HepG2 (cell line): ENCODE data around the gene RPS10. TPM values are rescaled to one million over a fixed set of nuclear protein-coding genes. Genes with fewer than 3 reads are reported as not detected.

Experiments used
- ATM ChIP-seq: fragments of 450-650 bp; IDR thresholded peaks from 2 replicates; pipeline ENCODE4 v1.7.1; 2017; ENCODE audit warnings: mild to moderate bottlenecking, borderline replicate concordance
- BCL6 ChIP-seq: IDR thresholded peaks from 2 replicates; pipeline ENCODE4 v1.6.1; 2016; ENCODE audit warnings: missing genetic modification reagents, missing compliant biosample characterization
- HNRNPL ChIP-seq: fragments of 200-400 bp; formaldehyde crosslinking; IDR thresholded peaks from 2 replicates; pipeline ENCODE4 v1.6.1; 2017; ENCODE audit warnings: mild to moderate bottlenecking, low read depth, low read length
- MXD4 ChIP-seq: IDR thresholded peaks from 2 replicates; pipeline ENCODE4 v1.6.1; 2016; ENCODE audit warnings: mild to moderate bottlenecking, missing biosample characterization, missing genetic modification reagents
- POLR2G ChIP-seq: fragments of 200-400 bp; formaldehyde crosslinking; IDR thresholded peaks from 2 replicates; pipeline ENCODE4 v1.6.1; 2018; ENCODE audit warnings: mild to moderate bottlenecking, low read depth, low read length, moderate library complexity
- RFX5 ChIP-seq: IDR thresholded peaks from 2 replicates; pipeline ENCODE4 v1.6.1; 2011; ENCODE audit warnings: low read depth, low read length, improper control_type of control experiment
- RNF2 ChIP-seq: fragments of 450-650 bp; conservative IDR thresholded peaks from 2 replicates; pipeline ENCODE4 v1.6.1; 2016; ENCODE audit warnings: low read depth
- ZKSCAN8 ChIP-seq: IDR thresholded peaks from 2 replicates; pipeline ENCODE4 v1.6.1; 2016; ENCODE audit warnings: borderline replicate concordance, missing genetic modification reagents, missing compliant biosample characterization
- ZMYM4 ChIP-seq: sonication (generic); formaldehyde crosslinking; IDR thresholded peaks from 2 replicates; pipeline ENCODE4 v1.8.1; 2023; ENCODE audit warnings: mild to moderate bottlenecking, missing genetic modification reagents
- ZNF550 ChIP-seq: sonication (generic); formaldehyde crosslinking; IDR thresholded peaks from 2 replicates; pipeline ENCODE4 v1.4.0; 2020; ENCODE audit warnings: mild to moderate bottlenecking, missing genetic modification reagents, borderline replicate concordance
- polyA plus RNA-seq, 8 experiments: library from polyadenylated mRNA; depleted of rRNA in 3 of 8; stranded (reverse) in 7 of 8; unstranded in 1 of 8; fragments of >200 nt; fragmentation: Illumina TruSeq in 4 of 8; extraction: Trizol in 4 of 8; gene quantifications; 2 replicates each; pipeline versions ENCODE4 v1.2.1 to v1.2.3, GENCODE V29; 2011 to 2016; ENCODE audit warnings: low read depth in 4 of 8, missing spikeins in 1 of 8, mixed read lengths in 1 of 8; ENCODE audit not compliant: insufficient read depth in 1 of 8
- total RNA-seq, 5 experiments: library from RNA; depleted of rRNA; stranded (reverse); fragments of >200 nt; fragmentation: Illumina TruSeq; extraction: Trizol; gene quantifications; 2 replicates each; pipeline ENCODE4 v1.2.3, GENCODE V29; 2016; ENCODE audit warnings: low read depth in 1 of 5
- TF ChIP-seq, protein P1 (sequence below): sonication (generic); formaldehyde crosslinking; IDR thresholded peaks from 2 replicates; pipeline ENCODE4 v1.5.1; 2020; ENCODE audit warnings: missing genetic modification reagents, mild to moderate bottlenecking, borderline replicate concordance
- TF ChIP-seq, protein P2 (sequence below): sonication (generic); formaldehyde crosslinking; IDR thresholded peaks from 2 replicates; pipeline ENCODE4 v1.4.0; 2020; ENCODE audit warnings: missing genetic modification reagents, mild to moderate bottlenecking, borderline replicate concordance
- TF ChIP-seq, protein P3 (sequence below): sonication (generic); formaldehyde crosslinking; IDR thresholded peaks from 2 replicates; pipeline ENCODE4 v1.4.0; 2020; ENCODE audit warnings: low read depth, missing genetic modification reagents

The RPS10 gene
- total and polyA plus RNA-seq, 2 of the 13 experiments (the other 11 are each of a cell fraction or from before 2014, with no cell fraction given): 2,909 to 4,648 TPM

DNA sequence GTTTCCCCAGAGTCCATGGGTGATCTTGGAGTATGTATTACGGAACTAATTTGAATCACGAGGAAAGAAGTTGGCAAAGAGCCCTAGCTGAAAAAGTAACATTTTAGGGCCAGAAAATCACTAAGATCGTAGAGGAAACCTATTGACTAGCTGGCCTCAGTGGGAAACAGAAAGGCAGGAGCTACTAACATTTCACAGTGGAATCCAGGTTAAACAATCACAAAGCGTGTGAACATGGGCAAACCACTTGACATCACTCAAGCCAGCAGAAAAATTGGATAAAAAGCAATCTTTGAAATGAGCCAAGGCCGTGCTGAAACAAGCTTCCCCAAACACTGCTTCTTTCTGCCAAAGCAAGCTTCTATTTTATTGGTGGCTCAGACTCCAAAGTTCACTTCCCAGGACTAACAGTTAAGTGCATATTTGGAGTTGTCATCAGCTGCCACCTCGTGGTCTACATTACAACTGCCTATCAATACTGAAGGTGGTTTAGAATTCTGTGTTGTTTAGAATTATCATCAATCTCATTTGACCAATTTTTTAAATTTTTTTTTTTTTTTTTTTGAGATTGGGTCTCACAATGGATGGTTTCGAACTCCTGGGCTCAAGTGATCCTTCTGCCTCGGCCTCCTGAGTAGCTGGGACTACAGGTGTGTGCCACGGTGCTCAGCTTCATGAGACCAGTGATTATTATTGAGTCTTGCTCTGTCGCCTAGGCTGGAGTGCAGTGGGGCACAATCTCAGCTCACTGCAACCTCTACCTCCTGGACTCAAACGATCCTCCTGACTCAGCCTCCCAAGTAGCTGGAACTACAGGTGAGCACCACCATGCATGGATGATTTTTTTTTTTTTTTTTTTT, 10.6 kb downstream of the RPS10 start (continued):
- TF ChIP-seq ATM: no peak
- no peak for TF ChIP-seq ZNF550 (CRISPR knock-in tag)
- no peak; the same call in 1 of the 2 replicates for TF ChIP-seq BCL6 (CRISPR knock-in tag)
- peak; percentile 41; the same call in 1 of the 2 replicates for TF ChIP-seq MXD4 (CRISPR knock-in tag)
- peak; percentile 69; the same call in 1 of the 2 replicates for TF ChIP-seq ZKSCAN8 (CRISPR knock-in tag)
- no peak for TF ChIP-seq RNF2
- peak; percentile 45; the same call in 1 of the 2 replicates for TF ChIP-seq ZMYM4
- peak; percentile 49; the same call in 1 of the 2 replicates for TF ChIP-seq POLR2G
- no peak for TF ChIP-seq HNRNPL
- TF ChIP-seq RFX5: peak; percentile 17; the same call in 1 of the 2 replicates
- TF ChIP-seq, protein P1, sequence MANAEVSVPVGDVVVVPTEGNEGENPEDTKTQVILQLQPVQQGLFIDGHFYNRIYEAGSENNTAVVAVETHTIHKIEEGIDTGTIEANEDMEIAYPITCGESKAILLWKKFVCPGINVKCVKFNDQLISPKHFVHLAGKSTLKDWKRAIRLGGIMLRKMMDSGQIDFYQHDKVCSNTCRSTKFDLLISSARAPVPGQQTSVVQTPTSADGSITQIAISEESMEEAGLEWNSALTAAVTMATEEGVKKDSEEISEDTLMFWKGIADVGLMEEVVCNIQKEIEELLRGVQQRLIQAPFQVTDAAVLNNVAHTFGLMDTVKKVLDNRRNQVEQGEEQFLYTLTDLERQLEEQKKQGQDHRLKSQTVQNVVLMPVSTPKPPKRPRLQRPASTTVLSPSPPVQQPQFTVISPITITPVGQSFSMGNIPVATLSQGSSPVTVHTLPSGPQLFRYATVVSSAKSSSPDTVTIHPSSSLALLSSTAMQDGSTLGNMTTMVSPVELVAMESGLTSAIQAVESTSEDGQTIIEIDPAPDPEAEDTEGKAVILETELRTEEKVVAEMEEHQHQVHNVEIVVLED: no peak
- TF ChIP-seq, protein P2, sequence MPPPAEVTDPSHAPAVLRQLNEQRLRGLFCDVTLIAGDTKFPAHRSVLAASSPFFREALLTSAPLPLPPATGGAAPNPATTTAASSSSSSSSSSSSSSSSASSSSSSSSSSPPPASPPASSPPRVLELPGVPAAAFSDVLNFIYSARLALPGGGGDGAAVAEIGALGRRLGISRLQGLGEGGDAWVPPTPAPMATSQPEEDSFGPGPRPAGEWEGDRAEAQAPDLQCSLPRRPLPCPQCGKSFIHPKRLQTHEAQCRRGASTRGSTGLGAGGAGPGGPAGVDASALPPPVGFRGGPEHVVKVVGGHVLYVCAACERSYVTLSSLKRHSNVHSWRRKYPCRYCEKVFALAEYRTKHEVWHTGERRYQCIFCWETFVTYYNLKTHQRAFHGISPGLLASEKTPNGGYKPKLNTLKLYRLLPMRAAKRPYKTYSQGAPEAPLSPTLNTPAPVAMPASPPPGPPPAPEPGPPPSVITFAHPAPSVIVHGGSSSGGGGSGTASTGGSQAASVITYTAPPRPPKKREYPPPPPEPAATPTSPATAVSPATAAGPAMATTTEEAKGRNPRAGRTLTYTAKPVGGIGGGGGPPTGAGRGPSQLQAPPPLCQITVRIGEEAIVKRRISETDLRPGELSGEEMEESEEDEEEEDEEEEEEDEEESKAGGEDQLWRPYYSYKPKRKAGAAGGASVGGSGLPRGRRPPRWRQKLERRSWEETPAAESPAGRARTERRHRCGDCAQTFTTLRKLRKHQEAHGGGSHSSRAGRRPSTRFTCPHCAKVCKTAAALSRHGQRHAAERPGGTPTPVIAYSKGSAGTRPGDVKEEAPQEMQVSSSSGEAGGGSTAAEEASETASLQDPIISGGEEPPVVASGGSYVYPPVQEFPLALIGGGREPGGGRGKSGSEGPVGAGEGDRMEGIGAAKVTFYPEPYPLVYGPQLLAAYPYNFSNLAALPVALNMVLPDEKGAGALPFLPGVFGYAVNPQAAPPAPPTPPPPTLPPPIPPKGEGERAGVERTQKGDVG (CRISPR knock-in tag): no peak
- TF ChIP-seq, protein P3, sequence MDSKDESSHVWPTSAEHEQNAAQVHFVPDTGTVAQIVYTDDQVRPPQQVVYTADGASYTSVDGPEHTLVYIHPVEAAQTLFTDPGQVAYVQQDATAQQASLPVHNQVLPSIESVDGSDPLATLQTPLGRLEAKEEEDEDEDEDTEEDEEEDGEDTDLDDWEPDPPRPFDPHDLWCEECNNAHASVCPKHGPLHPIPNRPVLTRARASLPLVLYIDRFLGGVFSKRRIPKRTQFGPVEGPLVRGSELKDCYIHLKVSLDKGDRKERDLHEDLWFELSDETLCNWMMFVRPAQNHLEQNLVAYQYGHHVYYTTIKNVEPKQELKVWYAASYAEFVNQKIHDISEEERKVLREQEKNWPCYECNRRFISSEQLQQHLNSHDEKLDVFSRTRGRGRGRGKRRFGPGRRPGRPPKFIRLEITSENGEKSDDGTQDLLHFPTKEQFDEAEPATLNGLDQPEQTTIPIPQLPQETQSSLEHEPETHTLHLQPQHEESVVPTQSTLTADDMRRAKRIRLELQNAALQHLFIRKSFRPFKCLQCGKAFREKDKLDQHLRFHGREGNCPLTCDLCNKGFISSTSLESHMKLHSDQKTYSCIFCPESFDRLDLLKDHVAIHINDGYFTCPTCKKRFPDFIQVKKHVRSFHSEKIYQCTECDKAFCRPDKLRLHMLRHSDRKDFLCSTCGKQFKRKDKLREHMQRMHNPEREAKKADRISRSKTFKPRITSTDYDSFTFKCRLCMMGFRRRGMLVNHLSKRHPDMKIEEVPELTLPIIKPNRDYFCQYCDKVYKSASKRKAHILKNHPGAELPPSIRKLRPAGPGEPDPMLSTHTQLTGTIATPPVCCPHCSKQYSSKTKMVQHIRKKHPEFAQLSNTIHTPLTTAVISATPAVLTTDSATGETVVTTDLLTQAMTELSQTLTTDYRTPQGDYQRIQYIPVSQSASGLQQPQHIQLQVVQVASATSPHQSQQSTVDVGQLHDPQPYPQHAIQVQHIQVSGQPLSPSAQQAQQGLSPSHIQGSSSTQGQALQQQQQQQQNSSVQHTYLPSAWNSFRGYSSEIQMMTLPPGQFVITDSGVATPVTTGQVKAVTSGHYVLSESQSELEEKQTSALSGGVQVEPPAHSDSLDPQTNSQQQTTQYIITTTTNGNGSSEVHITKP: no peak
